Tibial artery (tissue), 4 donors: Measurements from ENCODE around the gene RHOA.
"Not testable (repeated sequence)": the region's sequence is repeated elsewhere in the genome, so short reads cannot be mapped to it uniquely, and the experiment has no call there.

Experiments used
- DNase-seq, 2 donors: peaks; one replicate each; pipeline ENCODE4 v3.0.0-alpha.2; 2019
- H3K27ac ChIP-seq, 2 donors: fragments of 200-600 bp; sonication (generic) in 1 of 2; 1 replicate in 1 of 2; 2 replicates in 1 of 2; pipeline ENCODE4 v1.5.1; 2018 to 2019; ENCODE audit warnings: mild to moderate bottlenecking in 1 of 2
- H3K27me3 ChIP-seq, 2 donors: fragments of 200-600 bp; sonication (generic) in 1 of 2; one replicate each; pipeline versions ENCODE4 v1.5.1 to v1.6.0; 2016 to 2019
- H3K36me3 ChIP-seq, 3 donors: fragments of 200-600 bp; sonication (generic) in 2 of 3; one replicate each; pipeline ENCODE4 v1.5.1; 2016 to 2019; ENCODE audit warnings: mild to moderate bottlenecking in 2 of 3
- H3K4me1 ChIP-seq, 4 donors: fragments of 200-600 bp; sonication (generic) in 2 of 4; 1 replicate in 3 of 4; 2 replicates in 1 of 4; pipeline ENCODE4 v1.5.1; 2016 to 2019
- H3K4me3 ChIP-seq, 2 donors: fragments of 200-600 bp; sonication (generic) in 1 of 2; 1 replicate in 1 of 2; 2 replicates in 1 of 2; pipeline ENCODE4 v1.5.1; 2018 to 2019; ENCODE audit warnings: mild to moderate bottlenecking in 2 of 2
- H3K9me3 ChIP-seq, 3 donors: fragments of 200-600 bp; sonication (generic) in 1 of 3; one replicate each; pipeline ENCODE4 v1.5.1; 2016 to 2019
- CTCF ChIP-seq, 2 experiments: fragments of 200-600 bp in 1 of 2; fragments of 450-650 bp in 1 of 2; IDR thresholded peaks; one replicate each; pipeline ENCODE4 v1.5.1; 2017 to 2019; ENCODE audit warnings: antibody characterized with exemption in 2 of 2, mild to moderate bottlenecking in 1 of 2, moderate library complexity in 1 of 2
- intact Hi-C: fragments of 100-400 bp; cut with DNase I; formaldehyde crosslinking; loops from one replicate; pipeline ENCODE4 v1.15.0; 2023; ENCODE audit warnings: low total_unique reads

RHOA gene

GRCh38 chr3:49358884-49359225 lies 52.9 kb downstream of the RHOA start:
- H3K4me1 ChIP-seq: peaks cover 0 to 41% (median 23%) of the 10 kb centered on the region in 4 donors
- intact Hi-C loops: loop anchor here (10.0 kb wide), 1 partner anchor 46 kb away; no protein-coding TSS in a partner anchor
- no peaks in the 10 kb centered on the region for H3K27me3 ChIP-seq
- TF ChIP-seq CTCF (IDR thresholded peaks at IDR 0.05): no peak
- peak overlapping the region; percentile 75 to 84 for H3K4me3 ChIP-seq
- no peak for DNase-seq
- H3K9me3 ChIP-seq: no peaks in the 10 kb centered on the region
- peaks cover 53 to 61% (median 57%) of the 10 kb centered on the region in 3 donors for H3K36me3 ChIP-seq
- peak overlapping the region; percentile 86 to 92 for H3K27ac ChIP-seq

GRCh38 chr3:49358217-49358883 lies 53.4 kb downstream of the RHOA start, which contains the start of gene GPX1:
TSS of gene GPX1 (minus strand) at chr3:49358353. CDS start at chr3:49358278, 75 bp downstream.
- peak within 1 kb of the TSS; percentile 86 to 92 for H3K27ac ChIP-seq
- H3K36me3 ChIP-seq: peaks cover 48 to 56% (median 52%) of the 10 kb centered on the region in 3 donors
- intact Hi-C loops: loop anchor here (10.0 kb wide), 1 partner anchor 46 kb away; no protein-coding TSS in a partner anchor
- no peaks in the 10 kb centered on the region for H3K27me3 ChIP-seq
- DNase-seq: peak; percentile 96 to 97
- H3K4me1 ChIP-seq: peaks cover 0 to 41% (median 23%) of the 10 kb centered on the region in 4 donors
- H3K4me3 ChIP-seq: peak within 1 kb of the TSS; percentile 75 to 84
- TF ChIP-seq CTCF (IDR thresholded peaks at IDR 0.05): no peak
- H3K9me3 ChIP-seq: no peaks in the 10 kb centered on the region

GRCh38 chr3:49357443-49358216 lies 54.1 kb downstream of the RHOA start:
- intact Hi-C loops: loop anchor here (10.0 kb wide), 1 partner anchor 47 kb away; no protein-coding TSS in a partner anchor

GRCh38 chr3:49357095-49357442 lies 54.7 kb downstream of the RHOA start:
- DNase-seq, H3K9me3 ChIP-seq, H3K27me3 ChIP-seq: not testable (repeated sequence)
- peak overlapping the region; percentile 86 to 92 for H3K27ac ChIP-seq
- H3K4me1 ChIP-seq: peaks cover 0 to 46% (median 23%) of the 10 kb centered on the region in 4 donors
- H3K4me3 ChIP-seq: peak overlapping the region; percentile 75 to 84
- intact Hi-C loops: loop anchor here (10.0 kb wide), 1 partner anchor 48 kb away; no protein-coding TSS in a partner anchor
- H3K36me3 ChIP-seq: peaks cover 36 to 45% (median 41%) of the 10 kb centered on the region in 3 donors

More at GRCh38 chr3:49357443-49358216, 54.1 kb downstream of the RHOA start:
- peak; percentile 54 to 83 for DNase-seq
- H3K9me3 ChIP-seq, H3K27me3 ChIP-seq: not testable (repeated sequence)
- Histone ChIP-seq H3K4me3 (peak overlapping the region; percentile 75 to 84), H3K36me3 (peaks cover 42 to 49% (median 45%) of the 10 kb centered on the region in 3 donors), H3K27ac (peak overlapping the region; percentile 86 to 92), H3K4me1 (peaks cover 0 to 41% (median 23%) of the 10 kb centered on the region in 4 donors)

GRCh38 chr3:49352890-49353421 lies 58.8 kb downstream of the RHOA start:
- peaks cover 7 to 16% (median 10%) of the 10 kb centered on the region in 3 donors for H3K36me3 ChIP-seq
- H3K27me3 ChIP-seq: no peaks in the 10 kb centered on the region
- TF ChIP-seq CTCF (IDR thresholded peaks at IDR 0.05): no peak
- H3K9me3 ChIP-seq: no peaks in the 10 kb centered on the region
- H3K27ac ChIP-seq: peak overlapping the region; percentile 52 to 63
- no peak for DNase-seq
- H3K4me1 ChIP-seq: peaks cover 0 to 50% (median 23%) of the 10 kb centered on the region in 4 donors
- no peak overlapping the region for H3K4me3 ChIP-seq
- intact Hi-C loops: loop anchor here (10.0 kb wide), 1 partner anchor 52 kb away; no protein-coding TSS in a partner anchor

- Histone ChIP-seq H3K27me3 (no peaks in the 10 kb centered on the region), H3K36me3 (peaks cover 7 to 16% (median 10%) of the 10 kb centered on the region in 3 donors), H3K27ac (peak overlapping the region; percentile 52 to 63), H3K4me3 (no peak overlapping the region), H3K9me3 (no peaks in the 10 kb centered on the region), H3K4me1 (peaks cover 0 to 47% (median 23%) of the 10 kb centered on the region in 4 donors)
- no peak for TF ChIP-seq CTCF (IDR thresholded peaks at IDR 0.05)
- no peak for DNase-seq
- intact Hi-C loops: loop anchor here (10.0 kb wide), 1 partner anchor 53 kb away; no protein-coding TSS in a partner anchor
Observed at GRCh38 chr3:49352281-49352680, 59.5 kb downstream of the RHOA start.
